AG04449 (cell line): ENCODE measurements around the gene KANSL3.
"Not testable (repeated sequence)": the region's sequence is repeated elsewhere in the genome, so short reads cannot be mapped to it uniquely, and the experiment has no call there.

Experiments used
- CTCF ChIA-PET: fragments of 350-600 bp; formaldehyde crosslinking; extraction: SDS; loops from one replicate; lab custom pipeline; 2021; ENCODE audit warnings: antibody characterized with exemption; lab: Yijun Ruan, JAX
- POLR2A ChIA-PET: fragments of 400-600, 350-600 bp; formaldehyde crosslinking; extraction: SDS; loops from one replicate; lab custom pipeline; 2020; ENCODE audit warnings: antibody characterized with exemption, inconsistent platforms; lab: Yijun Ruan, JAX
- DNase-seq: peaks from one replicate; pipeline ENCODE4 v3.0.0-alpha.2; 2010; ENCODE audit warnings: low read depth, low spot score
- H3K4me3 ChIP-seq: 2 replicates; pipeline ENCODE4 v1.5.1; 2011; ENCODE audit warnings: low read depth, mild to moderate bottlenecking, control low read depth, low read length
- CTCF ChIP-seq: IDR thresholded peaks from one replicate; pipeline ENCODE4 v1.5.1; 2011; ENCODE audit warnings: mild to moderate bottlenecking, moderate library complexity, low read length, control low read depth, inconsistent platforms; ENCODE audit not compliant: insufficient read depth; ENCODE audit errors: missing control alignments

The KANSL3 gene

GRCh38 chr2:96656540-96656939 is 18.4 kb upstream of the KANSL3 start:
- CTCF ChIA-PET, result no interaction called here
- no peak overlapping the region for H3K4me3 ChIP-seq
- POLR2A ChIA-PET, result no interaction called here
- TF ChIP-seq CTCF, result no peak
- no peak for DNase-seq

GRCh38 chr2:96655526-96655925 is 17.4 kb upstream of the KANSL3 start:
- CTCF ChIA-PET, result interaction anchor here (1.2 kb wide), 1 partner anchor 9 kb away, joined by 3 read pairs; no protein-coding TSS in a partner anchor

GRCh38 chr2:96654791-96655190 is 16.7 kb upstream of the KANSL3 start:
- CTCF ChIA-PET, result interaction anchor here (1.2 kb wide), 1 partner anchor 10 kb away, joined by 3 read pairs; no protein-coding TSS in a partner anchor
- H3K4me3 ChIP-seq, POLR2A ChIA-PET, DNase-seq: not testable (repeated sequence)

More at GRCh38 chr2:96655526-96655925, 17.4 kb upstream of the KANSL3 start:
- TF ChIP-seq CTCF, result no peak
- no peak overlapping the region for H3K4me3 ChIP-seq
- DNase-seq, result no peak
- POLR2A ChIA-PET, result no interaction called here

GRCh38 chr2:96651793-96652192 is 13.7 kb upstream of the KANSL3 start:
- no peak overlapping the region for H3K4me3 ChIP-seq
- ChIA-PET CTCF (no interaction called here), POLR2A (no interaction called here)
- DNase-seq, result no peak
- no peak for TF ChIP-seq CTCF

DNA sequence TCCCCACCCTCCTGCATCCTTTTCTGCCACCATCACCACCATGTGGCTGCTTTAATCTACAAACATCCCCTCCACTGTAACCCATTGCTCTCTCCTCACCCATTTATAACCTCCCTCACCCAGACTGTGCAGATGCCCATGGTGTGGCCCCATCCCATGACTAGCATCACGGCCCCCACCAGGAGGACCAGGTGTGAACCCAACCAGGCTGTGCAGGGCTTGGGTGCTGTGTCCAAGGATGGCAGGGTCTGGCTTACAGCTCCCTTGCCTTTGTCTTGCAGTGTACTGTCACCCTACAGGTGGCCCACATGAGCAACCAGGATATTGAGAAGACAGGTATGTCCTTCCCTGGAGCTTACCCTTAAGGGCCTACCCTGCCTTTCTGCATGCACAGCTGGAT is 11.2 kb upstream of the KANSL3 start:
- no peak for DNase-seq
- no peak overlapping the region for H3K4me3 ChIP-seq
- ChIA-PET CTCF (interaction anchor here (1.3 kb wide), 1 partner anchor 10 kb away, joined by 3 read pairs; no protein-coding TSS in a partner anchor), POLR2A (no interaction called here)
- TF ChIP-seq CTCF, result no peak

DNA sequence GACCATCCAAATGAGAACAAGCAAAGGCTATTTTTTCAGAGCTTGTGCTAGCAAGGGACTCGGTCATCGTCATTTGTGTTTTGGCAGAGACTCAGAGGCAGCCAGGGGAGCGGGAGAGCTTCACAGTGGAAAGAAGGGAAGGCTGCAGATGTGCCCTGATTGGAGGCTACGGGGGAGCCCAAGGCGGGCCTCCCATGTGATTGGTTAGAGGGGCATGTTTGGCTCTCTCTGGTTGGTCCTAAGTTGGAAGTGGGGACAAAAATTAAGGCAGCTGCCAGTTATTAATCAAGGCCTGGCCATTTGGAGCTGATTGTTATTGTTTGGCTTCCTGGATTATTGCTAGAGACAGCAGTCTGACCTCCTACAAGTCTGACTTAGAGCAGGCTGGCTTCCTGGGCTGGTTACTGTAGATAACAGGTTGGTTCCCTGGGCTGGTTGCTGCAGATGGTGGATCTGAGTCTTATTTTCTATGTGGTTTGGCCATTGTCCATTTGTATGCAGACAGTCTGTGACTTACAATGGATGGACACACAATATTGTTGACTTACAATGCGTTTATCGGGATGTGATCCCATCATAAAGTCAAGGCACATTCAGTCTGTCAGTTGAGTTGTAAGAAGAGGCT is 10.3 kb upstream of the KANSL3 start:
- no peak overlapping the region for H3K4me3 ChIP-seq
- POLR2A ChIA-PET, result interaction anchor here (1.1 kb wide), 1 partner anchor 10 kb away, joined by 3 read pairs; the partner anchor contains the start of gene KANSL3
- TF ChIP-seq CTCF, result no peak
- CTCF ChIA-PET, result interaction anchor here (1.0 to 1.3 kb wide), 2 partner anchors 11 to 16 kb away, joined by 3 read pairs; no protein-coding TSS in a partner anchor
- DNase-seq, result no peak

GRCh38 chr2:96647681-96648080 is 9.6 kb upstream of the KANSL3 start:
- ChIA-PET CTCF (no interaction called here), POLR2A (no interaction called here)
- no peak for TF ChIP-seq CTCF
- no peak for DNase-seq
- no peak overlapping the region for H3K4me3 ChIP-seq
